ENCODE measurements around the gene FLYWCH1.

The FLYWCH1 gene

GRCh38 chr16:2911638-2912329 lies at the start of gene FLYWCH1:
Gene FLYWCH1, plus strand, starts transcription at chr16:2911931. Its CDS starts 17,755 bp downstream, at chr16:2929686.
- DNase-seq (ENCODE audit: low spot score), result peak; percentile 97

- no peak for DNase-seq (ENCODE audit: low spot score)
Measured at GRCh38 chr16:2865651-2866050, 46.1 kb upstream of the FLYWCH1 start.

GRCh38 chr16:2866431-2866830 lies 45.3 kb upstream of the FLYWCH1 start:
- no peak for DNase-seq (ENCODE audit: low spot score)

GRCh38 chr16:2867661-2867986 lies 44.1 kb upstream of the FLYWCH1 start:
- no peak for DNase-seq (ENCODE audit: low spot score)

- peak; percentile 87 for DNase-seq (ENCODE audit: low spot score)
Measured at GRCh38 chr16:2867987-2868789, 43.5 kb upstream of the FLYWCH1 start.

- DNase-seq (ENCODE audit: low spot score), result no peak
Measured at GRCh38 chr16:2871926-2872325, 39.8 kb upstream of the FLYWCH1 start.

GRCh38 chr16:2874032-2874911 lies 37.5 kb upstream of the FLYWCH1 start:
- no peak for DNase-seq (ENCODE audit: low spot score)

- DNase-seq (ENCODE audit: low spot score), result peak; percentile 69
Measured at GRCh38 chr16:2874912-2875362, 36.8 kb upstream of the FLYWCH1 start.

GRCh38 chr16:2879854-2880508 lies 31.8 kb upstream of the FLYWCH1 start:
- DNase-seq (ENCODE audit: low spot score), result no peak

GRCh38 chr16:2881783-2882649 lies 29.7 kb upstream of the FLYWCH1 start:
- DNase-seq (ENCODE audit: low spot score), result no peak

GRCh38 chr16:2882650-2883457 lies 28.9 kb upstream of the FLYWCH1 start, which contains the start of gene FLYWCH2:
Gene FLYWCH2, plus strand, starts transcription at chr16:2883215. Its CDS starts 13,235 bp downstream, at chr16:2896450.
- peak; percentile 99 for DNase-seq (ENCODE audit: low spot score)

- DNase-seq (ENCODE audit: low spot score), result no peak
Measured at GRCh38 chr16:2883458-2883908, 28.2 kb upstream of the FLYWCH1 start.

GRCh38 chr16:2884041-2884451 lies 27.7 kb upstream of the FLYWCH1 start:
- no peak for DNase-seq (ENCODE audit: low spot score)

GRCh38 chr16:2894231-2894630 lies 17.5 kb upstream of the FLYWCH1 start:
- DNase-seq (ENCODE audit: low spot score), result no peak

GRCh38 chr16:2895813-2896212 lies 15.9 kb upstream of the FLYWCH1 start:
- no peak for DNase-seq (ENCODE audit: low spot score)

GRCh38 chr16:2896480-2897010 lies 15.2 kb upstream of the FLYWCH1 start:
- DNase-seq (ENCODE audit: low spot score), result no peak

- DNase-seq (ENCODE audit: low spot score), result no peak
Measured at GRCh38 chr16:2897110-2897509, 14.6 kb upstream of the FLYWCH1 start.

GRCh38 chr16:2898831-2899563 lies 12.7 kb upstream of the FLYWCH1 start:
- no peak for DNase-seq (ENCODE audit: low spot score)

GRCh38 chr16:2899564-2900072 lies 12.1 kb upstream of the FLYWCH1 start:
- no peak for DNase-seq (ENCODE audit: low spot score)
